ENCODE measurements around the gene CNIH3. TPM values are rescaled to one million over a fixed set of nuclear protein-coding genes. Genes with fewer than 3 reads are reported as not detected.
"Not testable (repeated sequence)": the region's sequence is repeated elsewhere in the genome, so short reads cannot be mapped to it uniquely, and the experiment has no call there.

CNIH3 gene
- total RNA-seq, 1 donor from 2014 or later = not detected

DNA sequence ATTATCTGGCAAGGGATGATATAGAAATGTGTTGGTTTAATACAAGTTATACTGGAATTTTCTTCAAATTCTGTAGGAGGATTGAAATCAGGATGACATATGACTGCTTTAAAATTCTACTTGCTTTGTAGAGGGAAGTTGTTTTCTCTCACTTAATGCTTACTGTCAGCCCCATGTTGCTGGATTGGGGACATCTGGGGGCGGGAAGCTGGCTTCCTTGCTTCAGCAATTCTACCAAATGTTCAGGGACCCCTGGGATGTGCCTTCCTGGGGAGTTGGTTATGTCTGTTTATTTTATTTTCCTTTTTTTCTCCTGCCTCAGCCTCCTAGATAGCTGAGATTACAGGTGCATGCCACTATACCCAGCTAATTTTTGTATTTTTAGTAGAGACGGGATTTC, 63.5 kb downstream of the CNIH3 start:
- no peak overlapping the region for H3K4me3 ChIP-seq
- no peaks in the 10 kb centered on the region for H3K9me3 ChIP-seq
- no peaks in the 10 kb centered on the region for H3K27me3 ChIP-seq
- intact Hi-C loops (cut with DNase I) = no loop called here
- no peak for DNase-seq (ENCODE audit: low spot score in 2 of 2)
- H3K36me3 ChIP-seq = no peaks in the 10 kb centered on the region
- TF ChIP-seq, protein P1, sequence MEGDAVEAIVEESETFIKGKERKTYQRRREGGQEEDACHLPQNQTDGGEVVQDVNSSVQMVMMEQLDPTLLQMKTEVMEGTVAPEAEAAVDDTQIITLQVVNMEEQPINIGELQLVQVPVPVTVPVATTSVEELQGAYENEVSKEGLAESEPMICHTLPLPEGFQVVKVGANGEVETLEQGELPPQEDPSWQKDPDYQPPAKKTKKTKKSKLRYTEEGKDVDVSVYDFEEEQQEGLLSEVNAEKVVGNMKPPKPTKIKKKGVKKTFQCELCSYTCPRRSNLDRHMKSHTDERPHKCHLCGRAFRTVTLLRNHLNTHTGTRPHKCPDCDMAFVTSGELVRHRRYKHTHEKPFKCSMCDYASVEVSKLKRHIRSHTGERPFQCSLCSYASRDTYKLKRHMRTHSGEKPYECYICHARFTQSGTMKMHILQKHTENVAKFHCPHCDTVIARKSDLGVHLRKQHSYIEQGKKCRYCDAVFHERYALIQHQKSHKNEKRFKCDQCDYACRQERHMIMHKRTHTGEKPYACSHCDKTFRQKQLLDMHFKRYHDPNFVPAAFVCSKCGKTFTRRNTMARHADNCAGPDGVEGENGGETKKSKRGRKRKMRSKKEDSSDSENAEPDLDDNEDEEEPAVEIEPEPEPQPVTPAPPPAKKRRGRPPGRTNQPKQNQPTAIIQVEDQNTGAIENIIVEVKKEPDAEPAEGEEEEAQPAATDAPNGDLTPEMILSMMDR (IDR thresholded peaks at IDR 0.05) = no peak
- no peaks in the 10 kb centered on the region for H3K4me1 ChIP-seq
- H3K27ac ChIP-seq = no peak overlapping the region

DNA sequence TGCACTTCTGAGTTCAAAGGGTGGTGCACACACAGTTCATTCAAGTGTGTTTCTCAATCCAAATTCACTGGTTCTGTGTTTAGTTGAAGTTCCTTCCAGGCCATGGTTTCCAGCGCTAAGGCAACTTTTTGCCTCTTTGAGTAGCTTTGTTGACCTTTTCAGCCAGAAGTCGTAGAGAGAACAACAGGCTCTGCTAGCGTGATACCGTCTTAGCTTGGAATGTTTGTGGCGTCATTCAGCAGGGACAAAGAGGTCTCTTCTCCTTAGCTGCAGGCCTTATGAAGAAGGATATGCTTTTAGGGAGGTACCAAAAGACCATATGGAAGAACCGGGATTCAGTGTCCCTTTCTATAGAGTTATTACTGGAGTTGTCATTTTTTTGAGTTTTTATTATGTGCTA, 65.7 kb downstream of the CNIH3 start:
- no peaks in the 10 kb centered on the region for H3K4me1 ChIP-seq
- no peaks in the 10 kb centered on the region for H3K27me3 ChIP-seq
- intact Hi-C loops (cut with DNase I) = no loop called here
- no peaks in the 10 kb centered on the region for H3K9me3 ChIP-seq
- no peak overlapping the region for H3K4me3 ChIP-seq
- no peaks in the 10 kb centered on the region for H3K36me3 ChIP-seq
- TF ChIP-seq, protein P1 (IDR thresholded peaks at IDR 0.05) = no peak
- H3K27ac ChIP-seq = no peak overlapping the region
- no peak for DNase-seq (ENCODE audit: low spot score in 2 of 2)

DNA sequence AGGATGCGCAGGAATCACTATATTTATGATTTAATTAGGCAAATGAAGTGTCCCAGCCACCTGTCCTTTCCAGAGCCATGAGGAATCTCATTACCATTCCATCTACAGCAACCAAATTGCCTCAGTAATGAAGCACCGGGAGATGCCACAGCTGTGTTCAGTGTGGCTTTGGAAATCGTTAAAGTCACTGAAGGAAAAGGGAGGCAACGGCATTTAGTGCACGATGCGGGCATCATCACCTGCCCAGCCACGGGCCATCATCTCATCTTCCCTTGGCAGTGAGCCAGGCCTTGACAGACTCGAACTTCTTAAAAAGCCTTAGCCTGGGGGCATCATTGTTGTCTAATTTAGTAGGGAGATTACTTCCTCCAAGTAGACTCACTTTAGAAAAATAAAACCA, 67.8 kb downstream of the CNIH3 start:
- H3K4me1 ChIP-seq = no peaks in the 10 kb centered on the region
- intact Hi-C loops (cut with DNase I) = no loop called here
- no peaks in the 10 kb centered on the region for H3K27me3 ChIP-seq
- no peak overlapping the region for H3K27ac ChIP-seq
- no peaks in the 10 kb centered on the region for H3K9me3 ChIP-seq
- no peak overlapping the region for H3K4me3 ChIP-seq
- TF ChIP-seq, protein P1 (IDR thresholded peaks at IDR 0.05) = no peak
- no peak for DNase-seq (ENCODE audit: low spot score in 2 of 2)
- H3K36me3 ChIP-seq = no peaks in the 10 kb centered on the region

DNA sequence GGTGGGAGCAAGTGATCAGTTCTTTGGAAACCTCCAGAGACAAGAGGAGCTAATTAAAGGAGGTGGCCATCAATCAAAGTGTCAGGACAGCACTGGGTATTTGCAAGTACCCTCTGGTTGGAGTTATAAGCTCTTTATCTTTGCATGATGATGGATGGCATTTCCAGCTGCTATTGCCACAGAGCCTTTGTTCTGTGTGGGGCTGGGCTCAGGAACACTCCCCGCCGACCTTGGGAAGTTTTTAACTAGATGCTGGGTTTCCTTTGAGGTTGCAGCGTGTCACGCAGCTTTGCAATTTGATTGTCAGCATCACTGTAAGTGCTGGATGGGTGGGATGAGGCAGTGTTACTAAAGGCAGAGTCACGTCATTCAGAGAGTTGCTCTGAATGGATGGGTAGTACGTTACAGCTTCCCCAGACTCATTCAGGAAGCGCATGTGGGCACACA, 68.9 kb downstream of the CNIH3 start:
- no peaks in the 10 kb centered on the region for H3K9me3 ChIP-seq
- no peak for DNase-seq (ENCODE audit: low spot score in 2 of 2)
- no peaks in the 10 kb centered on the region for H3K36me3 ChIP-seq
- H3K27ac ChIP-seq = no peak overlapping the region
- H3K27me3 ChIP-seq = no peaks in the 10 kb centered on the region
- TF ChIP-seq, protein P1 (IDR thresholded peaks at IDR 0.05) = no peak
- H3K4me3 ChIP-seq = no peak overlapping the region
- intact Hi-C loops (cut with DNase I) = no loop called here
- no peaks in the 10 kb centered on the region for H3K4me1 ChIP-seq

DNA sequence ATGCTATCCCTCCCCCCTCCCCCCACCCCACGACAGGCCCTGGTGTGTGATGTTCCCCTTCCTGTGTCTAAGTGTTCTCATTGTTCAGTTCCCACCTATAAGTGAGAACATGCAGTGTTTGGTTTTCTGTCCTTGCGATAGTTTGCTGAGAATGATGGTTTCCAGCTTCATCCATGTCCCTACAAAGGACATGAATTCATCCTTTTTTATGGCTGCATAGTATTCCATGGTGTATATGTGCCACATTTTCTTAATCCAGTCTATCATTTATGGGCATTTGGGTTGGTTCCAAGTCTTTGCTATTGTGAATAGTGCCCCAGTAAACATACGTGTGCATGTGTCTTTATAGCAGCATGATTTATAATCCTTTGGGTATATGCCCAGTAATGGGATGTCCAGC, 70.0 kb downstream of the CNIH3 start:
- H3K4me1 ChIP-seq; H3K27me3 ChIP-seq; H3K36me3 ChIP-seq; intact Hi-C loops (cut with DNase I); H3K4me3 ChIP-seq; DNase-seq (ENCODE audit: low spot score in 2 of 2); H3K9me3 ChIP-seq; H3K27ac ChIP-seq: not testable (repeated sequence)

DNA sequence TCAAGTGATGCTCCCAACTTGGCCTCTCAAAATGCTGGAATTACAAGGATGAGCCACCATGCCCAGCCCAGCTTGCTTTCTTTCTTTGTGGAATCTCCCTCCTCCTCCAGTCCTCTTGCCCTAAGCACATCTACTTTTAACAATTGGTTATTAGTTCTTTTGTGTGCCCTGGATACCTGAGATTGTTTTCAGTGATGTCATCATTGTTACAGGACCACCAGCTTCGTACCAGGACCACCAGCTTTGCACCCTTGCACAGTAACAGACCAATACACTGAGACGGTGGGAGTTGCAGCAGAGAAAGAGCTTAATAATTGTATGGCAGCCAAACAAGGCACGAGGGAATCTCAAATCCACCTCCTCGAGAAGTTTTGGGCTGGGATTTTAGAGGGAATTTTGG, 71.3 kb downstream of the CNIH3 start:
- Histone ChIP-seq H3K9me3 (no peaks in the 10 kb centered on the region), H3K36me3 (no peaks in the 10 kb centered on the region), H3K27me3 (no peaks in the 10 kb centered on the region), H3K4me1 (no peaks in the 10 kb centered on the region), H3K27ac (no peak overlapping the region), H3K4me3 (no peak overlapping the region)
- TF ChIP-seq, protein P1 (IDR thresholded peaks at IDR 0.05) = no peak
- intact Hi-C loops (cut with DNase I) = no loop called here
- DNase-seq (ENCODE audit: low spot score in 2 of 2) = no peak

All from ascending aorta (tissue), 2 donors.